GM12878 (cell line): Measurements from ENCODE around the gene TROAP.

ENCODE experiments used
- EP300 ChIP-seq, 2 experiments: fragments of 150-350 bp in 1 of 2; IDR thresholded peaks; 2 replicates each; pipeline ENCODE4 v1.6.1; 2011 to 2012; ENCODE audit warnings: low read depth in 2 of 2, low read length in 2 of 2, borderline replicate concordance in 1 of 2, improper control_type of control experiment in 1 of 2, inconsistent platforms in 1 of 2; ENCODE audit not compliant: control insufficient read depth in 1 of 2
- POLR2AphosphoS5 ChIP-seq: IDR thresholded peaks from 2 replicates; pipeline ENCODE4 v1.6.1; 2011; ENCODE audit warnings: mild to moderate bottlenecking, low read length, inconsistent platforms

DNA sequence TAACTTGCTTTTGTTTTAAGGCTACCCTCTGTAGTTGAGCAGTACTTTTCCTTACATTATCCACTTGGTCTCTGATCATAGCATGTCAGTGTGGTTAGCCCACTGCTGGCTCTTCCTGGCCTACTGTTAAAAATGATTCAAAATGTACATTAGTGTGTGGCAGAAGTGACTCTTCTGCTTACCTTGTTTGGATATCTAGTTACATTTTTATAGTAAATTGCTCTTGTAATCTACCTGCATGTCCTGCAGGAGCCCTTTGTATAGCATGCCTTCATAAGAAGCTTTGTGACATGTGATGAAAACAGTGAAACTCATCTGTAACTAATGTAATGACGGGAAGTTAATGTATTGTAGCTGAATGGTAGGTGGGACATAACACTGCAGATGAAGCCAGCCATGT, 52.4 kb downstream of the TROAP start:
- TF ChIP-seq POLR2AphosphoS5: no peak
- no peak for TF ChIP-seq EP300 (IDR thresholded peaks at IDR 0.05; ENCODE audit: borderline replicate concordance in 1 of 2, control insufficient read depth in 1 of 2, low read depth in 2 of 2, low read length in 2 of 2)
